Measurements from ENCODE around the gene CARMIL3. TPM values are rescaled to one million over a fixed set of nuclear protein-coding genes. Genes with fewer than 3 reads are reported as not detected.
"Not testable (repeated sequence)": the region's sequence is repeated elsewhere in the genome, so short reads cannot be mapped to it uniquely, and the experiment has no call there.

Gene CARMIL3
- polyA plus RNA-seq, 10 donors = 0.09 to 0.50 (median 0.17) TPM

DNA sequence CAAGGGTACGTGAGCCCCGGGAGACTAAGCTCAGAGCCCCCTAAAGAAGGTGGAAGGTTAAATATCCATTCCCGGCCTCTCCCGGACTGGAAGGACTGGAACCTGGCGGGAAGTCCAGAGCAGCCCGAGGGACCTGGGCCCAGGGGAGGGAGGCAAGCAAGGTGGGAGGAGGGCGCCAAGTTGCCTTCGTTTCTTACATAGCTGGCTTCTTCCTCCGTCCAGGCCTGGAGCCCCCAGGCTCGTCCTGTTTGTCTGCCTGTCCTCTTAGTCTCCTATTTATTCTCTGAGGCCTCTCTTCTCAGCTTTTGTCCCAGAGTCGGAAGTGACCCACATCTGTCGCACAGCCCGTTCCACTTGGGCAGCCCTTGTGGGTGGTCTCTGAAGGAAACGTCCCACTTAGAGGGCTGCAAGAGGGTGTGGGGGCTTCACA lies 43.0 kb downstream of the CARMIL3 start:
- peak in 1 of 3 donors; percentile 42 for DNase-seq

DNA sequence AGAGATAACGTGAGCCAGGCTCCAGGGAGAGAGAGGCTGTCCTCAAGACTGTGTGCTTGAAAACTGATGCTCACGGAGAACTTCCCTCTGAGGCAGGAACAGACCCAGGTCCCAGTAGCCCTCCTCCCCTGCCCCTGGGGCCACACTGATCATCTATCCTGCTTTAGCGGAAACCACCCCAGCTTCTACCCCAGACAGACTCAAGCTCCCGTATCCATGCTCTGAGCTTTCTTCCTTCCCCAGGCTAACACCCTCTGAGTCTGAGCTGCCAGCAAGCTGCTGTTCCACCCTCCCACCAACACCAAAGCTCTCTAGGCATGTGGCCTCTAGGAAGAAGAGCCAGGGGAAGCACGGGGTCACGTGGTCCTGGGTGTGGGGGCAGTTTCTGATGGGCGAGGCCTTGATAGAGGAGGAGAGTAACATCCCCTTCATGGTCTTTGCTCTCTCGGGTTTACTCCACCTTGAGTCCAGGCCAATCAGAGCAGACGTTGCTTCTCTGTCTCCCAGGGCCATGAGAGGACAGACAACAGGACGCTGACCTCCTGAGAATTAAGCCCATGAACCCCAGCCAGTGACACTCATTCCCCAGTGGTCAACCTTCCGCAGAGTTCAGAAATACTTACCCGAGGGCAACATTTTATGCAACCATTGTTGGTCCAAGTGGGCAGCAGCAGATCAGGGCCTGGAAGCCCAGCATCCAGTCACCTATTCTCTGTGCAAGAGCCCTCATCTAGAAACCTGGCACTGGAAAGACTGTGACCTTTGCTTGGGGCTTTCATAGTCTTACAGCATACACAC lies 43.7 kb downstream of the CARMIL3 start:
- peak in 1 of 3 donors; percentile 33 for DNase-seq

DNA sequence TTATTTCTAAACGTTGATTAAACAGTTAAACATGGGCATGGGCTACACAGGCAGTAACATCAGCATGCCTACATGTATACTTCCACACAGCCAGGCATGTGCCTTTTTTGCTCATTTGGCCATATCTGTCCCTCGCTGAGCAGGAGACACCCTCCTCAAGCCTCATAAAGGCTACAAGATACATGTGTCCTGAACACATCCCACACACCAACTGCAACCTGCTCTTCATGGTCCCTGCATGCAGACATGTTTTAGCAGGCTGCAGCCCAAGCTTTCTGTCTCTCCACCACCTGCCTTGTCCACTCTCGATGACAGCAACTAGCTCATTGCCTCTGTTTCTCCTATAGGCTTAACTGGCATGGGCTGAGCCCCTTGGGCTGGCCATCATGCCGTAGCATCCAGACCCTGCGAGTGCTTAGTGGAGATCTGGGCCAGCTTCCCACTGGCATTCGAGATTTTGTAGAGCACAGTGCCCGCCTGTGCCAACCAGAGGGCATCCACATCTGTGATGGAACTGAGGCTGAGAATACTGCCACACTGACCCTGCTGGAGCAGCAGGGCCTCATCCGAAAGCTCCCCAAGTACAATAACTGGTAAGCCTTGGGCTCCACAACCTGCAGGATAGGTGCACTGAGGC lies 44.9 kb downstream of the CARMIL3 start:
- no peak for DNase-seq

DNA sequence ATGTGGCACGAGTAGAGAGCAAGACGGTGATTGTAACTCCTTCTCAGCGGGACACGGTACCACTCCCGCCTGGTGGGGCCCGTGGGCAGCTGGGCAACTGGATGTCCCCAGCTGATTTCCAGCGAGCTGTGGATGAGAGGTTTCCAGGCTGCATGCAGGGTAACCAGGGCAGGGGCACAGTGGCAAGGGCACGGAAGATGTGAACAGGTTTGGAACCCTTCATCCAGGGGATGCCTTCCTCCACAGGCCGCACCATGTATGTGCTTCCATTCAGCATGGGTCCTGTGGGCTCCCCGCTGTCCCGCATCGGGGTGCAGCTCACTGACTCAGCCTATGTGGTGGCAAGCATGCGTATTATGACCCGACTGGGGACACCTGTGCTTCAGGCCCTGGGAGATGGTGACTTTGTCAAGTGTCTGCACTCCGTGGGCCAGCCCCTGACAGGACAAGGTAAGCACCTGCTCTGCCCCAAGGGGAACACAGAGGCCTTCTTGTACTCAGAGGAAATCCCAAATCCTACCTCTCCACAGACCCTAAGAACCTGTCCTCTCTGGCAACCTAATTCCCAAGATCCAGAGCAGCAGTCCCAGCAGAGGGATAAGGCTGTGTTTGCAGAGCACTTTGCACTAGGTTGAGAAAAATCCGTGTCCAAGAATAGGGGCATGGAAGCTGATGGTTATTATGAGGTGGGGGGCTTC lies 46.6 kb downstream of the CARMIL3 start:
- no peak for DNase-seq

DNA sequence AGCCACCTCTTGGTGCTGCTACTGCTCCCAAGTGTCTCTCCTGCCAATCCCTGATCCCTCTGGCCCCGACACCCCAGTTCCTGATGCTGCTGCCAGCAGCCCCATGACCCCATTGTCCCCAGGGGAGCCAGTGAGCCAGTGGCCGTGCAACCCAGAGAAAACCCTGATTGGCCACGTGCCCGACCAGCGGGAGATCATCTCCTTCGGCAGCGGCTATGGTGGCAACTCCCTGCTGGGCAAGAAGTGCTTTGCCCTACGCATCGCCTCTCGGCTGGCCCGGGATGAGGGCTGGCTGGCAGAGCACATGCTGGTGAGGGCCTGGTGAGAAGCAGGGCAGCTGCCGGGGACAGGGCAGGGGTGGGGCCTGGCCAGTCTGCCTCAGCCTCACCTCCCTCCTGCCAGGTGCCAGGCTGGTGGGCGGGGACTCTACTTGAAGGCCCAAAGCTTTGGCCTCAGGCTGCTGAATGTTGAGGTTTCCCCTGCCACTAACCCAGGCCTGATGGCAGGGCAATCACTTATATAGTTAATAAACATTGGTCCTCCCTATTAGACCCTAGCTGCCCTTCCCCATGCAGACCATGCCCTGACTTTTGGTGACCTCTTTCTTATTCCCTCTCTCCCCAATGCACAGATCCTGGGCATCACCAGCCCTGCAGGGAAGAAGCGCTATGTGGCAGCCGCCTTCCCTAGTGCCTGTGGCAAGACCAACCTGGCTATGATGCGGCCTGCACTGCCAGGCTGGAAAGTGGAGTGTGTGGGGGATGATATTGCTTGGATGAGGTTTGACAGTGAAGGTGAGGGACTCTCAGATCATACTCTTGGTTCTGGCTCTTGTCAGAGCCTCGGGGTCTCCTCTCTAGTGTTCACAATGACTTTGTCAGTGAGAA lies 47.4 kb downstream of the CARMIL3 start:
- DNase-seq = no peak

DNA sequence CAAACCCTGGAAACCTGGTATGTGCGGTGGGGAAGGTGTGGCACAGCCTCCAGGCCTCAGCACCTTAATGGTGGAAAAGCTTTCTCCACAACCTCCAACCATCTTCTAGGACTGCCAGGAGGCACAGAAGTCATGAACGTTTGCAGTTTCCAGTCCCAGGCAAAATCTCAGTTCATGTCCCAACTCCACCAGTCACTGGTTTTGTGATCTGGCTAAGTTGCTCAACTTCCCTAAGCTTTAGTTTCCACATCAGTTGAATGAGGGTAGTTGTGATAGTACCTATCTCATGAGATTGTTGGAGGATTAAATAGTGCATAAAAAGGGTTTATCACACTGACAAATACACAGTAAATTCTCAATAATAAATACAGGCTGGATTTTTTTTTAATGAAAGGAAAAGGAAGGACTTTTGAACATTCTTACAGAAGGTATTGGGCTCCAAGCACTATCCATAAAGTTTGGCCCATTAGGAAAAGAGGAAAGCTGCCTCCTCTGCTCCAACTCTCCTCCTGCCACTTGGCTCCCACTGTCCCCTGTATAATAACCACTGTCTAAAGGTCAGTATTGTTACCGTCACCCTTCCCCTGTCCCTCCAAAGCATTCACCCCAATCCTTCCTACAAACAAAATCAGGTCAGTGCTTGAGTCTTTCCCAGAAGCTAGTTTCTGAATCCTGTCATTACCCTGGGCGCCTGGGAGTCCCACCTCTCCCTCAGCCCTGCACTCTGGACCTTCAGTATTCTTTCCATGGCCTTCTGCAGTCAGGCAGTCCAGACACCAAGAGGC lies 48.6 kb downstream of the CARMIL3 start:
- no peak for DNase-seq

DNA sequence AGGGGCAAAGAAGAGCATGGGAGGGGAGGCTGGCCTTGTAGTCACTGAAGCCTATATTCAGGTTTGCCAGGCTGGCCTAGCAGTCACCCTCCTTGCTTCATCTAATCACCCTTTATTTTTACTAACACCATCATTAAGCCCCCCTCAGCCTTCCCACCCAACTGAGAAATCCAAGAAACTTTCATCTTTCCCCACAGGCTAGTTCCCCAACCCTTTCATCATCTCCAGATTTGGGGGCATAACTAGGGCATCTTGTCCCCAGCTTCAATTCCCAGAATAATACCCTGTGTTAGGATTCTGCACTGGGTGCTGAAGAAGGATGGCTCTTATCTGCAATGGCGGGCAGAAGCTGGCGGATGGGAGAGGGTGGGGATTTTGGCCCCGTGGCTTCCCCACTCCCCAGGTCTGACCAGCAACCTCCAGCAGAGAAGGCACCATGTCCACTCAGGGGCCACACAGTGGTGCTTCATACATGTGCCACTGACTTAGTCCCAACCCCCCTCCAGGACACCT lies 49.2 kb downstream of the CARMIL3 start:
- DNase-seq = no peak

DNA sequence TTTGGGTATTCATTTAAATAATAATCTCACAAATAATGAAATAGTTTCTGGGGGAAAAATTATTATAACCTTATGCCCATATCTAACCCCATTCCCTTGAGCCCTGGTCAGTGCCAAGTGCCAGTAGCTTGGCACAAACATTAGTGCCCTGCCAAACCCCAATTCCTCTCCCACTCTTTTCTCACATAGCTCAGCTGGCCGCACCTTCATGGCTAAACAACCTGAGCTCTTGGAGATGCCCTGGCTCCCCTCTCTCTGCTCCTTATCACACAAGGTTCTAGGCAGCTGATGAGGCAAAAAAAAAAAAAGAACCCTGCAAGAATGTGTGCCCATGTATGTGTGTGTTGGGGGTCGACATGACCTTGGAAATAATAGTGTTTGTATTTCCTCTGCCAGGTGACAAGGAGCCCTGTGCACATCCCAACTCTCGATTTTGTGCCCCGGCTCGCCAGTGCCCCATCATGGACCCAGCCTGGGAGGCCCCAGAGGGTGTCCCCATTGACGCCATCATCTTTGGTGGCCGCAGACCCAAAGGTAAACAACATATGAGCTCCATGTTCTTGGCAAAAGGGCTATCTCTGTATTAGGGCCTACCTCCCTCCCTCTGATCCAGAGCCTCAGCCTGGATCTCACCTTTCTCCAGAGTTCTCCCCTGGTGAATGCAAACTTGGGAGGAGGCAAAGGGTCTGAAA lies 50.7 kb downstream of the CARMIL3 start:
- no peak for DNase-seq

DNA sequence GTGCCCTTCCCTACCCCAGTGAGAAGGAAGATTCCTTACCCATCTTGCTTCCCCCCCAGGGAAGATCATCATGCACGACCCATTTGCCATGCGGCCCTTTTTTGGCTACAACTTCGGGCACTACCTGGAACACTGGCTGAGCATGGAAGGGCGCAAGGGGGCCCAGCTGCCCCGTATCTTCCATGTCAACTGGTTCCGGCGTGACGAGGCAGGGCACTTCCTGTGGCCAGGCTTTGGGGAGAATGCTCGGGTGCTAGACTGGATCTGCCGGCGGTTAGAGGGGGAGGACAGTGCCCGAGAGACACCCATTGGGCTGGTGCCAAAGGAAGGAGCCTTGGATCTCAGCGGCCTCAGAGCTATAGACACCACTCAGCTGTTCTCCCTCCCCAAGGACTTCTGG lies 51.6 kb downstream of the CARMIL3 start:
- no peak for DNase-seq

DNA sequence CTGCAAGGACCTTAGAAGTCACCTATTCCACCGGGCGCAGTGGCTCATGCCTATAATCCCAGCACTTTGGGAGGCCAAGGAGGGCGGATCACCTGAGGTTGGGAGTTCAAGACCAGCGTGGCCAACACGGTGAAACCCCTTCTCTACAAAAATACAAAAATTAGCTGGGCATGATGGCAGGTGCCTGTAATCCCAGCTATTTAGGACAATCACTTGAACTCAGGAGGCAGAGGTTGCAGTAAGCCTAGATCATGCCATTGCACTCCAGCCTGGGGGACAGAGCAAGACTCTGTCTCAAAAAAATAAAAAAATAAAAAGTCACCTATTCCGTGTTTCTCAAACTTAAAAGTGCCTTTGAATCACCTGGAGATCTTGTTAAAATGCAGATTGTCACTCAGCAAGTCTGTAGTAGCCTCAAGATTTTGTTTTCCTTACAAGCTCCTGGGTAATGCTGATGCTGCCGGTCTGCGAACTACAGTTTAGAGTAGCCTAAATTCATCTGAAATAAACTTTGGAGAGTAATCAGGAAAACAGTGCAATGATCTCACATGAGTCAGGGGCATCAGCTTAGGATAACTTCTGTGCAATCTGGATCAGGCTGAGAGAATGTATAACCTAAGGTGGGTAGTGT lies 53.9 kb downstream of the CARMIL3 start:
- DNase-seq = not testable (repeated sequence)

DNA sequence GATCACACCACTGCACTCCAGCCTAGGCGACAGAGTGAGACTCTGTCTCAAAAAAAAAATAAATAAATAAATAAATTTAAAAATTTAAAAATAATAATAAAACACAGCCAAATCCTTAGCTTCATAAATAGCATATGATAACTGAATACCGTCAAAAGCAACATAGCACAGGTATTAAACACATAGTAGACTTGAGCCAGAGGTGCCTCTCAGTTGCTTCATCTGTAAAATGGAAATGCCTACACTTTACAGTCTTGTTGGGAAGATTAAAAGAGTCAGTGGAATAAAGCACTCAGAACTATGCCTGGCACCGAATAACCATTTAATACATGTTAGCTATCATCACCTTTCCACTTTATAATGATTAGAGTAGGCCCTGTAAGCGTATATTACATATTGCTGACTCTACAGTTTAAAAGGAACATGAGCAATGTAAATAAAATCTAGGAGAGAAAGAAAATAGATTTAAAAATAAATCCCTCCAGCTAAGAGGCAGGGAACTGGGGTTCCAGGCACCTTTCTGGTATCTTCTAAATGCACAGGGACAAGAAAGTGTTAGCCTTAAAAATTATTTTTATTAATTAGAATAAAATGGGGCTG lies 55.0 kb downstream of the CARMIL3 start:
- DNase-seq = no peak

DNA sequence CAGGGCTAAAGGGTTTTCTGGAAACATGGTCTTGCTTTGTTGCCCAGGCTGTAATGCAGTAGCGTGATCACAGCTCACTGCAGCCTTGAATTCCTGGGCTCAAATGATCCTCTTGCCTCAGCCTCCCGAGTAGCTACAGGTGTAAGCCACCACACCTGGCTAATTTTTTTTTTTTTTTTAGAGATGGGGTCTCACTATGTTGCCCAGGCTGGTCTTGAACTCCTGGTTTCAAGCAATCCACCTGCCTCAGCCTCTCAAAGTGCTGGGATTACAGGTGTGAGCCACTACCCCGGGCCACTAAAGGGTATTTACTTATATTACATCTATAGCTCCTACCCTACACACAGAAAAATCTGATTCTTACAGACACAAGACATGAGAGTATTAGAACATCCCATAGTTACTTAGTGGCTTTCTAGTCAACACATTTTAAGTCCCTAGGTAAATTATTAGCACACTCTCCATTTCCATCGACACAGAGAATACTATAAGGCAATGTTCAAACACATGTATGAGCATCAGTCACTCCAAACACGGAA lies 56.6 kb downstream of the CARMIL3 start:
- no peak for DNase-seq

DNA sequence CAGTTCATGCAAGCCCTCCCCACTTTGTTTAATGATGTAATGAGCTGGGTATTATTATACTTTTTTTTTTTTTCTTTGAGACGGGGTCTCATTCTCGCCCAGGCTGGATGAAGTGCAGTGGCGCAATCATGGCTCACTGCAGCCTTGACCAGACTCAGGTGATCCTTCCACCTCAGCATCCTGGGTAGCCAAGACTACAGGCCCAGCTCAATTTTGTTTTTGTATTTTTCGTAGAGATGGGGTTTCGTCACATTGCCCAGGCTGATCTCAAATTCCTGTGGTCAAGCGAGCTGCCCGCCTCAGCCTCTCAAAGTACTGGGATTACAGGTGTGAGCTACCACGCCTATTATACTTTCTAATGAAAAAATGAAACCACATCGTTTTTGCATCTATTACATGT lies 58.3 kb downstream of the CARMIL3 start:
- no peak for DNase-seq

DNA sequence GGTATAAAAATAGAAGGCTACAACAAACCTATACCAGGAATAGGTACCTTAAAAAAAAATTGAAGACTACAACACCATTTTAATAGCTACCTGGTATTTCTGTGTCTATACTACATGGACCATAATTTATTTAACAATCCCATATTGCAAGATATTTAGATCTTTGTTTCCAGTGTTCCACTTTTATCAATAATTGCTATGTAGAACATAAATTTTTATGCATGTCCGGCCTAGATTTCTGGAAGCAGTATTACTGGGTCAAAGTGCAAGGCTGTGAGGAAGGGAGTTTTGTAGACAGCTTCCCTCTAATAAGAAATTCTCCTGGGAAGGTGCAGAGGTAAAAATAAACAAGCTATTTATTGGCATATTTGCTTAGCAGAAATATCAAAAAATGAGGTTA lies 58.7 kb downstream of the CARMIL3 start:
- no peak for DNase-seq

DNA sequence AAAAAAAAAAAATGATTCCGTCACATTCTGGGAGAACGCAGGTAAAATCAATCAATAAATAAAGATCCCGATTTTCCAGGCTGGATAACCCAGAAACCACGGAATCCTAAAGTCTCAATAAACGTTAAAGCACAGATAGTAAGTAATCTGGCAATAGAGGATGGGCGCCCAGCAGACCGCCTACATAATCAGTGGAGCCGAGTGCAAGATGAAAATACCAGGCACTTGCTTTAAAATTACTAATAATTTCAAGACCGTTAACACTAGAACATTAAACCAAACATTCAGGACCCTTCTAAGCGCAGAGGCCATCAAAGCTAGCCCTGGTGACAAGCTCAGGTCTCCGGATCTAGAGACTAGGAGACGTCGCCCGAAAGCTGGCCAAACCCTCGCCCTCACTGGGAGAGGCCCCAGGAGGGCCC lies 61.6 kb downstream of the CARMIL3 start:
- DNase-seq = no peak

DNA sequence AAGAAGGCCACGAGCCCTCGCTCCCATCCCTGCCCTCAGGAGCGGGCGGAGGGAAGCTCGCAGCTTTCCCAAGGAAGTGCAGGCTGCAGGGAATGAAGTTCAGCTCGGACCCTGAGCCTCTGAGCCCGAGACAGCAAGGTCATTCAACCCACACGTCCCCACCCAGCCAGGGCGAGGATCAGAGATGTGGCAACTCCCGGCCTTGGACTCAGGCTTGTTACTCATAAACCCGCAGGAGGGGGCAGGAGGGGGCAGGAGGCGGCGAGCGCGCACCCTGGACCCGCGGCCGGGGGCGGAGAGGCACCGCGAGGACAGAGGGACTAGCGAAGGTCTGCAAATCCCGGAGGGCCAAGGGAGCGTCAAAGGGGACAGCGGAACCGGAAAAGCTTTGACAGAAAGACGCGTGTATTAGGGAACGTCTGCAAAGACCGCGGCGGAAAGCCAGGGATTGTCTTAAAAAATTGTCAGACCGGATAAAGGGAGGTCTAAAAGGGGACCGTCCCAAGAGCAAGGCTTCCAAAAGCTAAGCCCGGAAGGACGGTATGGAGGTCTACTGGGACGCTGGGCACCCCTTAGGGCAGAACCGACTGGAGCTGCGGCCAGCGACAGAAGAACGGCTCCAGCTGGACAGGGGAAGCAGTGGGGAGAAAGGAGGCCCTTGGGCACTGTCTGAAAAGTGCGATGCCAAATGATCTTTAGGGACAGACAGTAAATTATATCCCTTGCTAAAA lies 62.2 kb downstream of the CARMIL3 start:
- peak; percentile 87 to 95 (median 89) for DNase-seq

DNA sequence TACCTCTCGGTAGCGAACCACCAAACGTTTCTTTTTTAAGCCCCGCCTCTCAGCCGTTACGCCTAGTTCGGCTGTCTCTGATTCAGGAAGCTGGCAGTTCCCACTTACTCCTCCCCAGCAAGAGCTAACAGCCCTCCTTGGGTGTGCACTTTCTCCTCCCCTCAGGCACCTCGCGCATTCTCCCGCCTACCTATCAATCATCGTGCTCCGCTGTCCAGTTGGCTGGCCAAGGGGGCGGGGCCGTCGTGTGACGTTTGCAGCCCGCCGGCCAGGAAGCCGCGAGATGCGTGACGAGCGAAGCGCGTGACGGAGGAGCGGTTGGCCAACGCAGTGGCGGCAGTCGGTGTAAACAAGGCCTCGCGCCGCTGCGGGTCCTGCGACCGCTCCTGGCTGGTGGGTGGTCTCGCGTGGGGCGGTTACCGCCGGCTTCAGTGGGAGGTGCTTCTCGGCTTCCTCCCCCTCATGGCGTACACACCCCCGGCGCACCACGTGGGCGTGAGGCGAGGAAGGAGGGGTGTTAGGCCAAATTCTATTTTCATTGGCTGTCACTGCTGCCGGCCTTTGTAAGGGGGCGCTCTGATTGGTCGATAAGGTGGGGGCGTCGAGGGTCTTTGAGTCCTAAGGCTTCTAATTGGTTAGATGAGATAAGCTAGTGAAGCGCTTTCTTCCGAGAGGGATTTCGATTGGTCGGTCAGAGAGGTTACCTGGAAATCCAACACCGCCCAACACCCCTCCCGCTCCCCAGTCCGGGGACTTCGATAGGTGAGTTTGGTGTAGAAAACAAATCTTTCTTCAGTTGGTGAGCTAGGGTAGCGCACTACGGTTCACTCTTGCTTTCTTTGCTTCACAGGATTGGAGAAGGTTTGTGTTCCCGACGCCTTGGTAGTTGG lies 63.0 kb downstream of the CARMIL3 start, which contains the start of the genes DCAF11 and NRL:
DCAF11 (plus strand) TSS at position 246 of the 890 bp plus-strand sequence. CDS start 818 bp downstream, outside the sequence.
NRL (minus strand) TSS at position 418 of the 890 bp plus-strand sequence. CDS start 32,101 bp downstream, outside the sequence.
- peak; percentile 99 to 100 (median 100) for DNase-seq

Data from muscle of back (tissue), 11 donors.